HG02610 (cell line): ENCODE data around the gene ANO6.
A peak's percentile ranks its signal among the peaks of the same experiment; 100 is the strongest.

ENCODE experiments used
- ATAC-seq: cut with Tn5 transposase; IDR thresholded peaks from one replicate; pipeline ENCODE4 v1.9.1; 2021; ENCODE audit warnings: mild to moderate bottlenecking, moderate library complexity; ENCODE audit not compliant: unreplicated experiment

The ANO6 gene

GRCh38 chr12:45212064-45212463 lies 3.8 kb upstream of the ANO6 start:
- ATAC-seq = no peak

GRCh38 chr12:45213107-45213506 lies 2.8 kb upstream of the ANO6 start:
- no peak for ATAC-seq

- ATAC-seq = no peak
Measured at GRCh38 chr12:45214071-45214470, 1.8 kb upstream of the ANO6 start.

GRCh38 chr12:45214749-45215418 lies 1.0 kb upstream of the ANO6 start:
- no peak for ATAC-seq

GRCh38 chr12:45216230-45216982 lies 511 bp downstream of the ANO6 start:
- peak; percentile 38 for ATAC-seq

- no peak for ATAC-seq
Measured at GRCh38 chr12:45216983-45217485, 1.1 kb downstream of the ANO6 start.

GRCh38 chr12:45217846-45218245 lies 2.0 kb downstream of the ANO6 start:
- no peak for ATAC-seq

- ATAC-seq = no peak
Measured at GRCh38 chr12:45219621-45220020, 3.7 kb downstream of the ANO6 start.

- ATAC-seq = no peak
Measured at GRCh38 chr12:45220363-45220931, 4.6 kb downstream of the ANO6 start.

GRCh38 chr12:45220969-45221368 lies 5.1 kb downstream of the ANO6 start:
- ATAC-seq = no peak

GRCh38 chr12:45223868-45224267 lies 8.0 kb downstream of the ANO6 start:
- peak; percentile 48 for ATAC-seq

GRCh38 chr12:45224311-45224710 lies 8.4 kb downstream of the ANO6 start:
- peak; percentile 27 for ATAC-seq

- ATAC-seq = no peak
Measured at GRCh38 chr12:45226021-45226420, 10.1 kb downstream of the ANO6 start.

- no peak for ATAC-seq
Measured at GRCh38 chr12:45227316-45228067, 11.6 kb downstream of the ANO6 start.

GRCh38 chr12:45231515-45232145 lies 15.7 kb downstream of the ANO6 start:
- no peak for ATAC-seq

GRCh38 chr12:45232146-45232755 lies 16.4 kb downstream of the ANO6 start:
- no peak for ATAC-seq

- ATAC-seq = peak; percentile 76
Measured at GRCh38 chr12:45232756-45233372, 17.0 kb downstream of the ANO6 start.

GRCh38 chr12:45234139-45234865 lies 18.4 kb downstream of the ANO6 start:
- ATAC-seq = peak; percentile 54
